Prostate gland (tissue), 2 donors: ENCODE results near the gene EGFLAM.

Source experiments
- CTCF ChIP-seq, 4 experiments: fragments of 200-600 bp in 2 of 4; fragments of 450-650 bp in 2 of 4; sonication (generic) in 2 of 4; IDR thresholded peaks; 1 replicate in 3 of 4; 2 replicates in 1 of 4; pipeline ENCODE4 v1.5.1; 2016 to 2019; ENCODE audit warnings: antibody characterized with exemption in 4 of 4, mild to moderate bottlenecking in 2 of 4, moderate library complexity in 2 of 4
- POLR2A ChIP-seq: fragments of 450-650 bp; IDR thresholded peaks from one replicate; pipeline ENCODE4 v1.6.1; 2016; ENCODE audit warnings: antibody characterized with exemption, mild to moderate bottlenecking
- POLR2AphosphoS5 ChIP-seq: sonication (generic); formaldehyde crosslinking; IDR thresholded peaks from one replicate; pipeline ENCODE4 v1.6.1; 2017; ENCODE audit warnings: antibody characterized with exemption

- no peak for TF ChIP-seq CTCF (IDR thresholded peaks at IDR 0.05)
- TF ChIP-seq POLR2AphosphoS5: no peak
- TF ChIP-seq POLR2A: no peak
Measured at GRCh38 chr5:38289457-38289856, 31.1 kb downstream of the EGFLAM start.
